BE2C (cell line): ENCODE measurements around the gene LBHD2. TPM values are rescaled to one million over a fixed set of nuclear protein-coding genes. Genes with fewer than 3 reads are reported as not detected.
"Not testable (repeated sequence)": the region's sequence is repeated elsewhere in the genome, so short reads cannot be mapped to it uniquely, and the experiment has no call there.

Experiments used
- DNase-seq: peaks from one replicate; pipeline ENCODE4 v3.0.0-alpha.2; 2020
- H3K27me3 ChIP-seq: fragments of 250-450 bp; sonication (Bioruptor Pico); 2 replicates; pipeline ENCODE4 v1.5.1; 2020; ENCODE audit warnings: mild to moderate bottlenecking
- H3K36me3 ChIP-seq: fragments of 250-450 bp; sonication (Bioruptor Pico); 2 replicates; pipeline ENCODE4 v1.5.1; 2020; ENCODE audit warnings: mild to moderate bottlenecking
- H3K4me1 ChIP-seq: fragments of 250-450 bp; sonication (Bioruptor Pico); 2 replicates; pipeline ENCODE4 v1.5.1; 2020
- H3K4me3 ChIP-seq: 2 replicates; pipeline ENCODE4 v1.5.1; 2011; ENCODE audit warnings: low read depth, low read length
- H3K9me3 ChIP-seq: fragments of 250-450 bp; sonication (Bioruptor Pico); 2 replicates; pipeline ENCODE4 v1.5.1; 2020
- polyA plus RNA-seq: library from polyadenylated mRNA; unstranded; fragments of >200 nt; gene quantifications from one replicate; pipeline ENCODE4 v1.2.1, GENCODE V29; 2012; ENCODE audit warnings: low read depth, missing spikeins; ENCODE audit not compliant: insufficient read length, insufficient read depth
- TF ChIP-seq, protein P1 (sequence below): IDR thresholded peaks from 2 replicates; pipeline ENCODE4 v1.5.1; 2012; ENCODE audit warnings: mild to moderate bottlenecking, low read depth, low read length

Gene LBHD2
- not detected for polyA plus RNA-seq

DNA sequence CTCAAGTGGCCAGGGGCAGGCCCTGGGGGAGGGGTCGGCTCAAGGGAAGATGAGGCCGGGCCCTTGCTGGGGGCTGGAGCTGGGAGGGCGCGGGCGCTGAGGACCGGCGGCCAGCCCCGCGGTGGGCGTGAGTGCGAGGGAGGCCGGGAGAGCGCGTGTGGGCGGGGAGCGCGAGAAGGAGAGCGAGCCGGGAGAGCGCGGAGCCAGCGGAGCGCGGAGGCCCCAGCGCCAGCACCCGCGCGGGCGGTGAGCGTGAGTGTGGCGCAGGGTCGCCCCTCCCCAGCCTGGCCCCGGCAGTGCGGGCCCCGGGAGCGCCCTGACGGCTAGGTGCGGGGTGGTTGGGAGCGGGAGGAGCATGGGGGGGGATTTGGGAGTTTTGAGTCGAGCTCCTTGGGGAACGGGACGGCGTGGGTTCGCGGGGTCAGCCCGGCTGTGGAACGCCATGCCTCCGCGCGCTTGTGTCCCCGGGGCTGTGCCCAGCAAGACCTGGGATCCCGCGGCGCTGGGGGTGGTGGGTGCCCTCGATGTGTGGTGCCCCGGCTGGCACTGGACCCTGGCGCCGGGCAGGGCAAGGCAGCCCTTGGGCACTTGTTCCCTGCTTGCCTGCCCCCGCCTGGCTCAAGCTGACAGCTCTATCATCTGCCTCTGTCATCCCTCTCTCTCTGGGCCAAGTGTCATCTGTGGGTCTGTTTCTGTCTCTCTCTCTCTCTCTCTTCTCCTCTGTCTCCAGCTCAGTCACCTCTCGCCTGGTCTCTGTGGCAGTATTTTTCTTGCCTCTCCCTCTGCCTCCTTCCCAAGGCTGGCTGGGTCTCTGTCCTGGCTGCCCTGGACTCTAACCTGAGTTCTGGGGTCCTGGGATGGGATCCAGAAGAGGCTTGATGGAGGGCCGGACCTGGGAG, at the start of gene LBHD2:
Gene LBHD2, plus strand, starts transcription at position 190 of the 899 bp plus-strand sequence. CDS start 1,803 bp downstream, outside the sequence.
- H3K4me1 ChIP-seq, result no peaks in the 10 kb centered on the region

DNA sequence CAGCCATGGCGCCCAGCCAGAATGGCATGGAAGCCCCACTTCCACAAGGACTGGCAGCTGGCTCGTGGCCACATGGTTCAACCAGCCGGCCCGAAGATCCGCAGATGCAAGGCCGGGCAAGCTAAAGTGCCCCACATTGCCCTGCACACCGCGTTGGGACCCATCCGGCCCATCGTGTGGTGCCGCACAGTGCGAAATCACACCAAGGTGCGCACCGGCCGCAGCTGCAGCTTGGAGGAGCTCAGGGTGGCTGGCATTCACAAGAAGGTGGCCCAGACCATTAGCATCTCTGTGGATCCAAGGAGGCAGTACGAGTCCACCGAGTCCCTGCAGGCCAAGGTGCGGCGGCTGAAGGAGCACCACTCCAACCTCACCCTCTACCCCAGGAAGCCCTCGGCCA, 42.5 kb upstream of the LBHD2 start:
- no peaks in the 10 kb centered on the region for H3K27me3 ChIP-seq

More for the DNA sequence above, at the start of gene LBHD2:
- TF ChIP-seq, protein P1, sequence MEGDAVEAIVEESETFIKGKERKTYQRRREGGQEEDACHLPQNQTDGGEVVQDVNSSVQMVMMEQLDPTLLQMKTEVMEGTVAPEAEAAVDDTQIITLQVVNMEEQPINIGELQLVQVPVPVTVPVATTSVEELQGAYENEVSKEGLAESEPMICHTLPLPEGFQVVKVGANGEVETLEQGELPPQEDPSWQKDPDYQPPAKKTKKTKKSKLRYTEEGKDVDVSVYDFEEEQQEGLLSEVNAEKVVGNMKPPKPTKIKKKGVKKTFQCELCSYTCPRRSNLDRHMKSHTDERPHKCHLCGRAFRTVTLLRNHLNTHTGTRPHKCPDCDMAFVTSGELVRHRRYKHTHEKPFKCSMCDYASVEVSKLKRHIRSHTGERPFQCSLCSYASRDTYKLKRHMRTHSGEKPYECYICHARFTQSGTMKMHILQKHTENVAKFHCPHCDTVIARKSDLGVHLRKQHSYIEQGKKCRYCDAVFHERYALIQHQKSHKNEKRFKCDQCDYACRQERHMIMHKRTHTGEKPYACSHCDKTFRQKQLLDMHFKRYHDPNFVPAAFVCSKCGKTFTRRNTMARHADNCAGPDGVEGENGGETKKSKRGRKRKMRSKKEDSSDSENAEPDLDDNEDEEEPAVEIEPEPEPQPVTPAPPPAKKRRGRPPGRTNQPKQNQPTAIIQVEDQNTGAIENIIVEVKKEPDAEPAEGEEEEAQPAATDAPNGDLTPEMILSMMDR, result no peak
- no peaks in the 10 kb centered on the region for H3K9me3 ChIP-seq
- peak; percentile 21 for DNase-seq
- no peak within 1 kb of the TSS for H3K4me3 ChIP-seq
- H3K36me3 ChIP-seq, result no peaks in the 10 kb centered on the region
- peaks cover 29% of the 10 kb centered on the region for H3K27me3 ChIP-seq

GRCh38 chr14:103043257-103044015, 40.6 kb upstream of the LBHD2 start:
- Histone ChIP-seq H3K4me3 (no peak overlapping the region), H3K27me3 (no peaks in the 10 kb centered on the region), H3K9me3 (no peaks in the 10 kb centered on the region; the same call in 1 of the 2 replicates), H3K36me3 (peaks cover 14% of the 10 kb centered on the region), H3K4me1 (no peaks in the 10 kb centered on the region)
- no peak for DNase-seq
- TF ChIP-seq, protein P1, result no peak

More for the DNA sequence above, 42.5 kb upstream of the LBHD2 start:
- Histone ChIP-seq H3K4me1 (no peaks in the 10 kb centered on the region), H3K9me3 (no peaks in the 10 kb centered on the region; the same call in 1 of the 2 replicates), H3K4me3 (no peak overlapping the region), H3K36me3 (peaks cover 14% of the 10 kb centered on the region)
- no peak for DNase-seq
- TF ChIP-seq, protein P1, result no peak

GRCh38 chr14:103045371-103045869, 38.6 kb upstream of the LBHD2 start:
- peaks cover 14% of the 10 kb centered on the region for H3K36me3 ChIP-seq
- no peaks in the 10 kb centered on the region for H3K27me3 ChIP-seq
- no peak for DNase-seq
- no peaks in the 10 kb centered on the region; the same call in 1 of the 2 replicates for H3K9me3 ChIP-seq
- H3K4me3 ChIP-seq, result no peak overlapping the region
- H3K4me1 ChIP-seq, result no peaks in the 10 kb centered on the region
- TF ChIP-seq, protein P1, result no peak

DNA sequence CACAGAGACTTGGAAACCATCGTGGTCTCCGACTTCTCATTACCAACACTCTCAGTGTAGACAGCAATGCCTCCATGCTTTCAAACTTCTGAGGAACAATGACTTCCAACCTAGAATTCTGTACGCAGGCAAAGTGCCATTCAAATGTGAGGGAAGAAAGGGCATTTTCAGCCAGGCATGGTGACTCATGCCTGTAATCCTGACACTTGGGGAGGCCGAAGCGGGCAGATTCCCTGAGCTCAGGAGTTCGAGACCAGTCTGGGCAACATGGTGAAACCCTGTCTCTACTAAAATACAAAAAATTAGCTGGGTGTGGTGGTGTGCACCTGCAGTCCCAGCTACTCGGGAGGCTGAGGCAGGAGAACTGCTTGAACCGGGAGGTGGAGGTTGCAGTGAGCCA, 36.6 kb upstream of the LBHD2 start:
- not testable (repeated sequence) for H3K36me3 ChIP-seq, DNase-seq, H3K27me3 ChIP-seq, H3K4me3 ChIP-seq, H3K4me1 ChIP-seq, H3K9me3 ChIP-seq

GRCh38 chr14:103050935-103051334, 33.1 kb upstream of the LBHD2 start:
- Histone ChIP-seq H3K36me3 (no peaks in the 10 kb centered on the region; the same call in 1 of the 2 replicates), H3K4me1 (no peaks in the 10 kb centered on the region; the same call in 1 of the 2 replicates), H3K27me3 (no peaks in the 10 kb centered on the region), H3K4me3 (no peak overlapping the region), H3K9me3 (no peaks in the 10 kb centered on the region; the same call in 1 of the 2 replicates)
- no peak for DNase-seq
- TF ChIP-seq, protein P1, result no peak
